Measurements from ENCODE around the gene PNMT.

- TF ChIP-seq ZNF274 (IDR thresholded peaks at IDR 0.05; ENCODE audit: low read depth, low read length) (no peak), YY1 (IDR thresholded peaks at IDR 0.05; ENCODE audit: insufficient read depth, insufficient read length) (no peak)
These were observed 34.9 kb downstream of the PNMT start for GRCh38 chr17:39702901-39703893.

Measured in NT2/D1 (cell line).